NB4 (cell line): ENCODE measurements around the gene IFNA8.
A peak's percentile ranks its signal among the peaks of the same experiment; 100 is the strongest.
"Not testable (repeated sequence)": the region's sequence is repeated elsewhere in the genome, so short reads cannot be mapped to it uniquely, and the experiment has no call there.

ENCODE experiments used
- DNase-seq: peaks from one replicate; pipeline ENCODE4 v3.0.0; 2010; ENCODE audit warnings: low read depth
- H3K4me3 ChIP-seq: one replicate; pipeline ENCODE4 v1.5.1; 2011; ENCODE audit warnings: mild to moderate bottlenecking, low read depth, low read length, moderate library complexity
- CTCF ChIP-seq: IDR thresholded peaks from one replicate; pipeline ENCODE4 v1.5.1; 2012; ENCODE audit warnings: low read depth, low read length
- MAX ChIP-seq: IDR thresholded peaks from 2 replicates; pipeline ENCODE4 v1.6.1; 2011; ENCODE audit warnings: low read depth, low read length
- MYC ChIP-seq: IDR thresholded peaks from 2 replicates; pipeline ENCODE4 v1.6.1; 2011; ENCODE audit warnings: low read depth, low read length
- POLR2A ChIP-seq: IDR thresholded peaks from 2 replicates; pipeline ENCODE4 v1.6.1; 2011; ENCODE audit warnings: mild to moderate bottlenecking; ENCODE audit not compliant: insufficient read length; ENCODE audit errors: extremely low read depth

The IFNA8 gene

GRCh38 chr9:21408817-21409216, at the start of gene IFNA8:
IFNA8 (plus strand) TSS chr9:21409117; CDS start chr9:21409177, 60 bp downstream.
- no peak for TF ChIP-seq POLR2A
- TF ChIP-seq MYC, result no peak
- no peak within 1 kb of the TSS for H3K4me3 ChIP-seq
- no peak for DNase-seq

- no peak for TF ChIP-seq POLR2A
- no peak for TF ChIP-seq MAX
- TF ChIP-seq CTCF, result no peak
- no peak for TF ChIP-seq MYC
- no peak for DNase-seq
- H3K4me3 ChIP-seq, result no peak overlapping the region
Measured at GRCh38 chr9:21362287-21362686, 46.6 kb upstream of the IFNA8 start.

- not testable (repeated sequence) for H3K4me3 ChIP-seq, DNase-seq
Measured at GRCh38 chr9:21367169-21367568, 41.7 kb upstream of the IFNA8 start.

GRCh38 chr9:21367957-21368356, 41.0 kb upstream of the IFNA8 start, which contains the start of gene IFNA13:
IFNA13 (minus strand) TSS chr9:21368057; CDS start chr9:21368010, 47 bp downstream.
- no peak for DNase-seq
- TF ChIP-seq POLR2A, result no peak
- no peak for TF ChIP-seq MYC
- no peak for TF ChIP-seq MAX
- TF ChIP-seq CTCF, result no peak
- no peak within 1 kb of the TSS for H3K4me3 ChIP-seq

GRCh38 chr9:21371467-21371866, 37.5 kb upstream of the IFNA8 start:
- not testable (repeated sequence) for H3K4me3 ChIP-seq, DNase-seq

GRCh38 chr9:21381448-21382339, 27.2 kb upstream of the IFNA8 start:
- TF ChIP-seq MAX (no peak), MYC (0 out of 2 replicates have a peak, but pooled peaks have one; percentile 30)
- peak; percentile 94 for DNase-seq
- H3K4me3 ChIP-seq, result peak overlapping the region; percentile 41

GRCh38 chr9:21383627-21384026, 25.3 kb upstream of the IFNA8 start:
- TF ChIP-seq CTCF (no peak), MAX (0 out of 2 replicates have a peak, but pooled peaks have one; percentile 6)
- peak overlapping the region; percentile 8 for H3K4me3 ChIP-seq
- DNase-seq, result peak; percentile 44

- TF ChIP-seq CTCF (no peak), POLR2A (no peak), MYC (no peak), MAX (no peak)
- peak; percentile 82 for DNase-seq
- no peak within 1 kb of the TSS for H3K4me3 ChIP-seq
Measured at GRCh38 chr9:21385131-21385670, 23.7 kb upstream of the IFNA8 start, which contains the start of gene IFNA2. IFNA2 (minus strand) TSS chr9:21385398; CDS start chr9:21385329, 69 bp downstream.
